Adrenal gland (tissue), 12 donors: ENCODE results near the gene DOK6. TPM values are rescaled to one million over a fixed set of nuclear protein-coding genes. Genes with fewer than 3 reads are reported as not detected.
"Not testable (repeated sequence)": the region's sequence is repeated elsewhere in the genome, so short reads cannot be mapped to it uniquely, and the experiment has no call there.

Experiments used
- DNase-seq, 7 donors: peaks; one replicate each; pipeline ENCODE4 v3.0.0-alpha.2; 2019 to 2020
- H3K27ac ChIP-seq, 5 donors: fragments of 200-600 bp; sonication (generic) in 4 of 5; 1 replicate in 3 of 5; 2 replicates in 2 of 5; pipeline versions ENCODE4 v1.5.1 to v1.8.0; 2016 to 2020; ENCODE audit warnings: mild to moderate bottlenecking in 1 of 5
- H3K27me3 ChIP-seq: fragments of 200-600 bp; 2 replicates; pipeline ENCODE4 v1.8.0; 2021
- H3K36me3 ChIP-seq, 2 donors: fragments of 200-600 bp; replicated peaks in 1 of 2; 1 replicate in 1 of 2; 2 replicates in 1 of 2; pipeline versions ENCODE4 v1.5.1 to v1.8.0; 2018 to 2022
- H3K4me1 ChIP-seq, 2 donors: fragments of 200-600 bp; replicated peaks in 1 of 2; 1 replicate in 1 of 2; 2 replicates in 1 of 2; pipeline versions ENCODE4 v1.5.1 to v1.8.0; 2018 to 2021
- H3K4me3 ChIP-seq, 4 donors: fragments of 200-600 bp; sonication (generic) in 3 of 4; one replicate each; pipeline ENCODE4 v1.5.1; 2016 to 2018
- H3K9me3 ChIP-seq, 3 donors: fragments of 200-600 bp; sonication (generic) in 1 of 3; replicated peaks in 1 of 3; 1 replicate in 2 of 3; 2 replicates in 1 of 3; pipeline versions ENCODE4 v1.5.1 to v1.8.0; 2016 to 2021
- POLR2A ChIP-seq, 2 donors: fragments of 450-650 bp; IDR thresholded peaks; one replicate each; pipeline ENCODE4 v1.6.1; 2017; ENCODE audit warnings: antibody characterized with exemption in 2 of 2, mild to moderate bottlenecking in 2 of 2, moderate library complexity in 1 of 2
- WGBS, 4 donors: extraction: QIAGEN DNeasy Blood & Tissue Kit in 2 of 4; methylation state at CpG; one replicate each; pipeline versions ENCODE4 v1.1.5 to v1.1.7; 2013 to 2017; 5-methylcytosine and 5-hydroxymethylcytosine counted together
- intact Hi-C, 2 donors: fragments of 100-400 bp; cut with DNase I; formaldehyde crosslinking; loops; one replicate each; pipeline versions ENCODE4 v1.14.1 to v1.15.0; 2022 to 2023
- polyA plus RNA-seq, 3 donors: library from polyadenylated mRNA; stranded (reverse); fragments of 200-250 nt in 2 of 3; fragments of 350-450 nt in 1 of 3; fragmentation: Illumina TruSeq in 1 of 3; extraction: RNeasy Lipid Tissue Mini Kit (QIAGEN cat#74804) in 1 of 3; gene quantifications; one replicate each; pipeline ENCODE4 v1.2.3, GENCODE V29; 2013 to 2014
- total RNA-seq, 9 donors: library from RNA; depleted of rRNA in 4 of 9; stranded (reverse); fragments of >200 nt in 4 of 9; fragments of 120-200 nt in 1 of 9; fragmentation: NEBNext Ultra II Directional in 1 of 9; extraction: Animal tissue kit (Norgen Biotek cat#: 25700) in 1 of 9; gene quantifications; one replicate each; pipeline versions ENCODE4 v1.1.0 to v1.2.4, GENCODE V29; 2013 to 2023
- TF ChIP-seq, protein P1 (sequence below), 6 experiments: fragments of 450-650 bp in 4 of 6; fragments of 200-600 bp in 2 of 6; sonication (generic) in 1 of 6; IDR thresholded peaks; 1 replicate in 5 of 6; 2 replicates in 1 of 6; pipeline versions ENCODE4 v1.5.1 to v1.8.0; 2016 to 2021; ENCODE audit warnings: antibody characterized with exemption in 6 of 6, mild to moderate bottlenecking in 2 of 6, moderate library complexity in 1 of 6
- donor health status: healthy with polysubstance abuse.
- donor health status: Bipolar disorder and iron deficiency.
- donor health status: DM: yes; HTN: yes; CAD: no.
- donor health status: DM: no; HTN: no; CAD: no.
- donor health status: DM: no; HTN: no; CAD: no.
- donor health status: DM: yes; HTN: yes; CAD: no.

Gene DOK6
- total and polyA plus RNA-seq, 12 donors = 0.24 to 4.5 (median 0.76) TPM

DNA sequence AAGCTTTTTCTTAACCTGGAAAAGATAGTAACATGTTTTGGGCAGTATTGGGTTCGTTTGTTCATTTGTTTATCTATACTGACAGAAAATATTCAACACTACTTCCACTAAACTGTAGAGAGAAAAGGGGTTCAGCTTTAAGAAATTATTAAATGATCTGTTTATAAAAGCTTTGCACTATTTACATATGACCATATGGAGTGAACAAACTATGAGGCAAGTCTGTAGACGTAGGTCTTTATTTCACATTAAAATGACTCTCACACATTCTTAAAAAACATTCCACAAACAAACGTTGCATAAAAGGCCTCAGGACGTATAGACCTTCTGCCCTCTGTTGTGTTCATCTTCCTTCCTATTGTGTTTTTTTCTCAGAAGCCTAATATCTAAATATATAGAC lies 452.4 kb downstream of the DOK6 start:
- Histone ChIP-seq H3K4me3 (no peak overlapping the region), H3K4me1 (no peaks in the 10 kb centered on the region), H3K27ac (no peak overlapping the region), H3K27me3 (no peaks in the 10 kb centered on the region), H3K36me3 (no peaks in the 10 kb centered on the region), H3K9me3 (no peaks in the 10 kb centered on the region)
- intact Hi-C loops = no loop called here
- no peak for DNase-seq
- WGBS, 4 donors = 57 to 71% (median 64%) methylated on average over 4 of the region's 4 CpGs
- TF ChIP-seq, protein P1, sequence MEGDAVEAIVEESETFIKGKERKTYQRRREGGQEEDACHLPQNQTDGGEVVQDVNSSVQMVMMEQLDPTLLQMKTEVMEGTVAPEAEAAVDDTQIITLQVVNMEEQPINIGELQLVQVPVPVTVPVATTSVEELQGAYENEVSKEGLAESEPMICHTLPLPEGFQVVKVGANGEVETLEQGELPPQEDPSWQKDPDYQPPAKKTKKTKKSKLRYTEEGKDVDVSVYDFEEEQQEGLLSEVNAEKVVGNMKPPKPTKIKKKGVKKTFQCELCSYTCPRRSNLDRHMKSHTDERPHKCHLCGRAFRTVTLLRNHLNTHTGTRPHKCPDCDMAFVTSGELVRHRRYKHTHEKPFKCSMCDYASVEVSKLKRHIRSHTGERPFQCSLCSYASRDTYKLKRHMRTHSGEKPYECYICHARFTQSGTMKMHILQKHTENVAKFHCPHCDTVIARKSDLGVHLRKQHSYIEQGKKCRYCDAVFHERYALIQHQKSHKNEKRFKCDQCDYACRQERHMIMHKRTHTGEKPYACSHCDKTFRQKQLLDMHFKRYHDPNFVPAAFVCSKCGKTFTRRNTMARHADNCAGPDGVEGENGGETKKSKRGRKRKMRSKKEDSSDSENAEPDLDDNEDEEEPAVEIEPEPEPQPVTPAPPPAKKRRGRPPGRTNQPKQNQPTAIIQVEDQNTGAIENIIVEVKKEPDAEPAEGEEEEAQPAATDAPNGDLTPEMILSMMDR (IDR thresholded peaks at IDR 0.05) = no peak
- no peak for TF ChIP-seq POLR2A (IDR thresholded peaks at IDR 0.05)

DNA sequence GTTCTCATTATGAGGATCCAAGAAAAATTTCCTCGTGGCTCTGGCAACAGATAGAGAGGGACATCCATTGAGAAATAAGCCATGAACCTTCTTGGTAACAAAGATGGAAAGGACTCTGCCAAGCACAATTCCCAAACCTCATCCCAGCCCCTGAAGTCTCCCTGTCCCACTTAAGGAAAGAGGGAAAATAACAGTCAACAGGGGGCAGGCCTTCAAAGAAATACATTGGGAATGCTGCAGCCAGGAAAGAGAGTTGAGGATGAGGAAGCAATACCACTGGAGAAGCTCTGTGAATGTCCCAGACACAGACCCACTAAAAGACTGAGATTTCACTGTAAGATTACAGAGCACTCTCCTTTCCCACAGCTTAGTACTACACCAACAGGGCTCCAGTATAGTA lies 453.8 kb downstream of the DOK6 start:
- no peak overlapping the region for H3K27ac ChIP-seq
- no peaks in the 10 kb centered on the region for H3K9me3 ChIP-seq
- TF ChIP-seq POLR2A (IDR thresholded peaks at IDR 0.05) = no peak
- TF ChIP-seq, protein P1 (IDR thresholded peaks at IDR 0.05) = no peak
- H3K27me3 ChIP-seq = no peaks in the 10 kb centered on the region
- H3K4me1 ChIP-seq = no peaks in the 10 kb centered on the region
- no peak overlapping the region for H3K4me3 ChIP-seq
- WGBS, 4 donors = 73 to 90% (median 85%) methylated on average over 1 of the region's 1 CpG
- no peaks in the 10 kb centered on the region for H3K36me3 ChIP-seq
- intact Hi-C loops = no loop called here
- no peak for DNase-seq

DNA sequence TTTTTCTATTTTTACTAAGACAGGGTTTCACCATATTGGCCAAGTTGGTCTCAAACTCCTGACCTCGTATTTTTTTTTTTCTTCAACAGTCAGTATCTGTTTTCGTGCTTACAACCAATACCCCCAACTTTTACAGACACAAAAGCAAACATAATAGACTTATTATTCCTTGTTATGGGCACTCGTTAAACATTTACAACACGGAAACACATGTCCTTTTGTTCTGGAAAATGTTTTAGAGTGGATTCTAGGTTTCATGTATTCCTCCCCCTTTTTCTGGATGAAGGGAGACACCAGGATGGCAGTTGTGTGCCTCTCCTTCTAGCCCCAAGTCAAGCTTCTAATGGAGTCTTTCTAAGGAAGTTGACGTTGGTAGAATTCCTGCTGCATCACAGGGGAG lies 458.2 kb downstream of the DOK6 start:
- Histone ChIP-seq H3K27me3 (no peaks in the 10 kb centered on the region), H3K4me3 (no peak overlapping the region), H3K27ac (no peak overlapping the region), H3K9me3 (no peaks in the 10 kb centered on the region), H3K36me3 (no peaks in the 10 kb centered on the region), H3K4me1 (no peaks in the 10 kb centered on the region)
- DNase-seq = no peak
- TF ChIP-seq, protein P1 (IDR thresholded peaks at IDR 0.05) = no peak
- TF ChIP-seq POLR2A (IDR thresholded peaks at IDR 0.05) = no peak
- WGBS, 4 donors = 76 to 88% (median 84%) methylated on average over 5 of the region's 5 CpGs
- intact Hi-C loops = no loop called here

DNA sequence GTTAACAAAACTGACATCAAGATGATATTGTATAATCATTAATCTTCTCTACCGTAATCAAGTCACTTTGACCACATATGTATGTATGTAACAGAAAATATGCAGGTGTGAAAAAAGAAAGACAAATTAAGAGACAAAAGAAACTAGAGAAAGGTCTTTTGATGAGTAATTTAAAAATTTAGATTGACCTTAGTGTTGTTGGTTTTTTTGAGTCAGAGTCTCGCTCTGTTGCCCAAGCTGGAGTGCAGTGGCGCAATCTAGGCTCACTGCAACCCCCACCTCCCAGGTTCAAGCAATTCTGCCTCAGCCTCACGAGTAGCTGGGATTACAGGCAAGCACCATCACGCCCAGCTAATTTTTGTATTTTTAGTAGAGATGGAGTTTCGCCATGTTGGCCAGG lies 464.1 kb downstream of the DOK6 start:
- H3K4me3 ChIP-seq, H3K4me1 ChIP-seq, DNase-seq, H3K27me3 ChIP-seq, H3K9me3 ChIP-seq, H3K27ac ChIP-seq, H3K36me3 ChIP-seq, intact Hi-C loops: not testable (repeated sequence)
- 88 to 93% (median 91%) methylated on average over 6 of the region's 6 CpGs for WGBS, 4 donors

GRCh38 chr18:69865776-69866175 lies 465.1 kb downstream of the DOK6 start:
- Histone ChIP-seq H3K9me3 (no peaks in the 10 kb centered on the region), H3K4me3 (no peak overlapping the region), H3K27ac (no peak overlapping the region), H3K4me1 (no peaks in the 10 kb centered on the region), H3K27me3 (no peaks in the 10 kb centered on the region), H3K36me3 (no peaks in the 10 kb centered on the region)
- intact Hi-C loops = no loop called here
- 42 to 67% (median 56%) methylated on average over 4 of the region's 4 CpGs for WGBS, 4 donors
- TF ChIP-seq, protein P1 (IDR thresholded peaks at IDR 0.05) = no peak
- no peak for TF ChIP-seq POLR2A (IDR thresholded peaks at IDR 0.05)
- DNase-seq = no peak
